Stimulated activated naive CD4-positive, alpha-beta T cell (primary cell): Measurements from ENCODE around the gene P2RX7.
"Not testable (repeated sequence)": the region's sequence is repeated elsewhere in the genome, so short reads cannot be mapped to it uniquely, and the experiment has no call there.

Experiments
- DNase-seq, 6 experiments: peaks; one replicate each; lab custom pipeline; 2025; lab: John Stamatoyannopoulos, UW

Gene P2RX7

GRCh38 chr12:121172145-121172544 is 39.5 kb downstream of the P2RX7 start:
- no peak for DNase-seq

DNA sequence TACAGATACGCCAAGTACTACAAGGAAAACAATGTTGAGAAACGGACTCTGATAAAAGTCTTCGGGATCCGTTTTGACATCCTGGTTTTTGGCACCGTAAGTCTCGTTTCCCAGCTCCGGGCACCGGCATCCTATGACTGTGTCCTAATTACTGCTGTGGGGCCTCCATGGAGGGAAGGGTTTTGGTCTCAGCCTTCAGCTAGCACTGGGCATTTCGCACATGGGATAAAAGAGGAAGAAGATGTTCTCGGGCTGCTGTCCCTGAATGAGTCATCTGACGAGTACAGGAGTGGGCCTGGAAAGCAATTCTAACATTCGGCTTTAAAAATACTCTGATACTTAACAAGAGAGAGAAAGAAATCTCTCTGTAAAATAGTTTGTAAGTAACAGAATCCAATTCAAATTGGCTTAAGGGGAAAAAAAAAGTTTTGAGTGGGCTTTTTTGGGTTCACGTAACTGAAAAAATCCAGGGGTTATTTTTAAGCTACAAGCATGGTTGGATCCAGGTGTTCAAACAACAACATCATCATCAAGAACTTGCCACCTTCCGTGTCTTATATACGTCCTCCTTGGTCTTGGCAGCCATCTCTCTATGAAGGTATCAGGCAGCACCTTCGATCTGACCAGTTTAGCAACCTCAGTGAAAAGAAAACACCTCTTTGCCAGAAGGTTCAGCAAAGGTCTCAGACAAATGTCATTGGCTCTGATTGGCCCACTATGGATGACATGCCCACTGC is 42.9 kb downstream of the P2RX7 start:
- DNase-seq = no peak

- no peak for DNase-seq
Measured at GRCh38 chr12:121176826-121177529, 44.3 kb downstream of the P2RX7 start.

DNA sequence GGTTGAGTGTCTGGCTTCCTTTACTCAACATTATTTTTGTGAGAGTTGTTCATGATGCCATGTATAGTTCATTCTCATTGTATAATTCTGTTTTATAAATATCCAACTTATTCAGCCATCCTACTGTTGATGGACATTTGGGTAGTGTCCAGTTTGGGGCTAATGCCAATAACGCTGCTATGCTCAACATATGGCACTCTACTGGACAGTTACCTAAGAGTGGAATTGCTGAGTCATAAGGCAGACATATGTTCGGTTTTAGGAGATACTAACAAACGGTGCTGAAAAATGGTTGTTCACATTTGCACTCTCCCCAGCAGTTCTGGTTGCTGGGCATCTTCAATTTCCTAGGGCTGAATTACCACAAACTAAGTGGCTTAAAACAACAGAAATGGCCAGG is 48.5 kb downstream of the P2RX7 start:
- DNase-seq = no peak

DNA sequence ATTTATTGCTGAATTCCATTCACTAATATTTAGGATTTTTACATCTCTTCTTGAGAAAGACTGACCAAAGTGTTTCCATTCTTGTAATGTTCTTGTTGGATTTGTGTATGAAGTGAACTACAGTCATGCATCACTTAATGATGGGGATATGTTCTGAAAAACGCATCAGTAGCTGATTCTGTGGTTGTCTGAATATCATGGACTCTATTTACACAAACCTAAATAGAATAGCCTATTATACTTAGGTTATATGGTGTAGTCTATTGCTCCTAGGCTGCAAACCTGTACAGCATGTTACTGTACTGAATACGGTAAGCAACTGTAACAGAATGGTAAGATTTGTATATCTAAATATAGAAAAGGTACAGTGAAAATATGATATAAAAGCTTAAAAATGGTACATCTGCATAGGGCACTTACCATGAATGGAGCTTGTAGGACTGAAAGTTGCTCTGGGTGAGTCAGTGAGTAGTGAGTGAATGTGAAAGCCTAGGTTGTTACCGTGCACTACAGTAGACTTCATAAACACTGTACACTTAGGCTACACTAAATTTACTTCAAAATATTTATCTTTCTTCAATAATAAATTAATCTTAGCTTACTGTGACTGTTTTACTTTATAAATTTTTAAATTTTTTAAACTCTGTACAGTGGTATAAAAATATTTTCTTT is 49.7 kb downstream of the P2RX7 start:
- DNase-seq = no peak

DNA sequence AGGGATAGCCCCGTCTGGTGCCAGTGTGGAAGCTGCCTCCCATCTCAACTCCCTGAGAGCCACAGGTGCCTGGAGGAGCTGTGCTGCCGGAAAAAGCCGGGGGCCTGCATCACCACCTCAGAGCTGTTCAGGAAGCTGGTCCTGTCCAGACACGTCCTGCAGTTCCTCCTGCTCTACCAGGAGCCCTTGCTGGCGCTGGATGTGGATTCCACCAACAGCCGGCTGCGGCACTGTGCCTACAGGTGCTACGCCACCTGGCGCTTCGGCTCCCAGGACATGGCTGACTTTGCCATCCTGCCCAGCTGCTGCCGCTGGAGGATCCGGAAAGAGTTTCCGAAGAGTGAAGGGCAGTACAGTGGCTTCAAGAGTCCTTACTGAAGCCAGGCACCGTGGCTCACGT is 51.7 kb downstream of the P2RX7 start:
- DNase-seq = no peak

DNA sequence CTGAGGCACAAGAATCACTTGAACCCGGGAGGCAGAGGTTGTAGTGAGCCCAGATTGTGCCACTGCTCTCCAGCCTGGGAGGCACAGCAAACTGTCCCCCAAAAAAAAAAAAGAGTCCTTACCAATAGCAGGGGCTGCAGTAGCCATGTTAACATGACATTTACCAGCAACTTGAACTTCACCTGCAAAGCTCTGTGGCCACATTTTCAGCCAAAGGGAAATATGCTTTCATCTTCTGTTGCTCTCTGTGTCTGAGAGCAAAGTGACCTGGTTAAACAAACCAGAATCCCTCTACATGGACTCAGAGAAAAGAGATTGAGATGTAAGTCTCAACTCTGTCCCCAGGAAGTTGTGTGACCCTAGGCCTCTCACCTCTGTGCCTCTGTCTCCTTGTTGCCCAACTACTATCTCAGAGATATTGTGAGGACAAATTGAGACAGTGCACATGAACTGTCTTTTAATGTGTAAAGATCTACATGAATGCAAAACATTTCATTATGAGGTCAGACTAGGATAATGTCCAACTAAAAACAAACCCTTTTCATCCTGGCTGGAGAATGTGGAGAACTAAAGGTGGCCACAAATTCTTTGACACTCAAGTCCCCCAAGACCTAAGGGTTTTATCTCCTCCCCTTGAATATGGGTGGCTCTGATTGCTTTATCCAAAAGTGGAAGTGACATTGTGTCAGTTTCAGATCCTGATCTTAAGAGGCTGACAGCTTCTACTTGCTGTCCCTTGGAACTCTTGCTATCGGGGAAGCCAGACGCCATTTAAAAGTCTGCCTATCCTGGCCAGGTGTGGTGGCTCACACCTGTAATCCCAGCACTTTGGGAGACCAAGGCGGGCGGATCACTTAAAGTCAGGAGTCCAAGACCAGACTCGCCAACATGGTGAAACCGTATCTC is 52.6 kb downstream of the P2RX7 start:
- no peak for DNase-seq

DNA sequence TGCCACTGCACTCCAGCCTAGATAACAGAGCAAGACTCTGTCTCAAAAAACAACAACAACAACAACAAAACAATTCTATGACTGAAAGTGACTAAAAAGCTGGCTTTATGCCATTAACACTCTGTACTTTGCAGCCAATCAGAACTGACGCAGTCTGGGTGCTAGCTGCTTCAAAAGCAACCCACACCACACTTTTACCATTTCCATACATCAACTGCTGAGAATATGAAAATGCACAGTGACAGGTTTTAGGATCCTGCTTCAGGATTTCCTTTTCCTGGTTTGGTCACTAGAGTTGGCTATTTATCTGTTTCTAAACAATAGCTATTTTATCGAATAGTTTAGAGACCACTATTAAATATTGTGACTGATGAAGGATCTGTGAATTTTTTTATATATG is 54.1 kb downstream of the P2RX7 start:
- DNase-seq = no peak

- DNase-seq = no peak
Measured at GRCh38 chr12:121187501-121187900, 54.8 kb downstream of the P2RX7 start.

GRCh38 chr12:121188227-121188626 is 55.6 kb downstream of the P2RX7 start:
- no peak for DNase-seq

- no peak for DNase-seq
Measured at GRCh38 chr12:121189131-121189530, 56.5 kb downstream of the P2RX7 start.

DNA sequence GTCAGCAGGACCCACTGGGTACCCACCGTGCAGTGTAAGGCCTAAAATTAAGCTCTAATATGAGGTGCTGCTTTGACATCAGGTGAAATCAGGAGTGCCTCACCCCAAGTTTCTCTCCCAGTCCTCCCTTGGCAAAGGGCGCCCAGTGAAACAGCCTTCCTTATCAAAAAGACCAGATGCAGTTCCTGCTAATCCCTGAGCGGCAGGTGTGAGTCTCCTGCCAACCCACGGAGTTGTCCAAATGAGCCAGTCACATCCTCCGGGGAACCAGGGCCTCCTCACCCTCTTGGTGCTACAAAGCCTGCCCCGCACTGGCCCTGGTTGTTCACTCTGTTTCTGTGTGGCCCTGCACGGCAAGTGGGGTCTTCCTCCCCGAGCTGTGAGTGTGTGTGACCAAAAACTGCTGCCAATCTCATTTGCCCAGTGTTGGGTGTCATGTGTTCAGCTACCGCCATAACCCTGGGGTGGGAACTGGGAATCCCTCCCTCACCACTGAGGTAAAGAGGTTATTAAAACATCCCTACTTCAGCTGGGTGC is 57.0 kb downstream of the P2RX7 start:
- no peak for DNase-seq

GRCh38 chr12:121190523-121191031 is 57.9 kb downstream of the P2RX7 start:
- no peak for DNase-seq

DNA sequence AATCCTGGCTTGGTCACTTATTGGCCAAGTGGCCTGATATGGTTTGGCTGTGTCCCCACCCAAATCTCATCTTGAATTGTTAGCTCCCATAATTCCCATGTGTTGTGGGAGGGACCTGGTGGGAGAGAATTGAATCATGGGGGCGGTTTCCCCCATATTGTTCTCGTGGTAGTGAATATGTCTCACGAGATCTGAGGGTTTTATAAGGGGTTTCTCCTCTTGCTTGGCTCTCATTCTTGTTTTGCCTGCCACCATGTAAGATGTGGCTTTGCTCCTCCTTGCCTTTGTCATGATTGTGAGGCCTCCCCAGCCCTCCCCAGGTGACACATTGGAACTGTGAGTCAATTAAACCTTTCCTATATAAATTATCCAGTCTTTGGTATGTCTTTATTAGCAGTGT is 58.5 kb downstream of the P2RX7 start:
- DNase-seq = no peak

DNA sequence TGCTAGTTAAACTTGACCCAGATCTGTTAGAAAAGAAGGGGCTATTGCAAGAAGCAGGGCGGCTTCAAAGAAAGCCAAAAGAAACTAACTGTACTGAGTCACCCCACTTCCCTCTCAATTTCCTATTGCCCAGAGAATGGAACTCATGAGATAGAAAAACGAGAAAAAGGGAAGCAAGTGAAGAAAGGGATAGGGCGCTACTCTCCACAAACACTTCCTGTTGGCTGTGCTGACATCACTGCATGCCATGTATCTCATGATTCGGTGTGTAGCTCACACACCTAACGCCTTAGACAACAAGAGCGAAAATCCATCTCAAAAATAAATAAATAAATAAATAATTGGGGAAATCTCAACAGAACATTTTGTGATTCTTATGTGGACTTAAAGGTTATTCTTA is 64.2 kb downstream of the P2RX7 start:
- DNase-seq = peak in 1 of 6 experiments; percentile 10

DNA sequence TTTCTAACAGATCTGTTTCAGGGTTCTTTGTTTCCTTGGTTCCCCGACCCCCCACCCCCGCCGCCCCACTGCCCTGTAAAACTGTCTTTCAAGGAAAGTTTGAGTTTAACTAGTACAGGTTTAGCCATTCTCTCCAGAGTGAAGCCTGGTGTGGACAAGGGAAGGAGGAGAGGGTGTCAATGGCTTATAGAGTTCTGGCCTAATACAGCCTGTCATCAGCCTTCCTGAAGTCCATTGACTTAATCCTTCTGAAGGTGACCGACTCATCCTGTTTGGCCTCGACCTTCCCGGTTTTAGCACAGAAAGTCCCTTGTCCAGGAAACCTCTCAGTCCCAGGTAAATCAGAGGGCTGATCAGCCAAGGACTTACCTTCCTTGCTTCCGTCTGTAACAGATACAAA is 66.3 kb downstream of the P2RX7 start:
- DNase-seq = no peak

DNA sequence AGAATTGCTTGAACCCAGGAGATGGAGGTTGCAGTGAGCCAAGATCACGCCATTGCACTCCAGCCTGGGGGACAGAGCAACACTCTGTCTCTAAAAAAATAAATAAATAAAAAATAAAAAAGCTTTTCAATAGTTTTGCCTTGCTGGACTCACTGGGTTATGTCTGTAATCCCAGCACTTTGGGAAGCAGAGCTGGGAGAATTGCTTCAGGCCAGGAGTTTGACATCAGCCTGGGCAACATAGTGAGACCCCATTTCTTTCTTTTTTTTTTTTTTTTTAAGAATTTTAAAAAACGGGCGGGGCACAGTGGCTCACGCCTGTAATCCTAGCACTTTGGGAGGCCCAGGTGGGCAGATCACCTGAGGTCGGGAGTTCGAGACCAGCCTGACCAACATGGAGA is 68.5 kb downstream of the P2RX7 start:
- DNase-seq = not testable (repeated sequence)

DNA sequence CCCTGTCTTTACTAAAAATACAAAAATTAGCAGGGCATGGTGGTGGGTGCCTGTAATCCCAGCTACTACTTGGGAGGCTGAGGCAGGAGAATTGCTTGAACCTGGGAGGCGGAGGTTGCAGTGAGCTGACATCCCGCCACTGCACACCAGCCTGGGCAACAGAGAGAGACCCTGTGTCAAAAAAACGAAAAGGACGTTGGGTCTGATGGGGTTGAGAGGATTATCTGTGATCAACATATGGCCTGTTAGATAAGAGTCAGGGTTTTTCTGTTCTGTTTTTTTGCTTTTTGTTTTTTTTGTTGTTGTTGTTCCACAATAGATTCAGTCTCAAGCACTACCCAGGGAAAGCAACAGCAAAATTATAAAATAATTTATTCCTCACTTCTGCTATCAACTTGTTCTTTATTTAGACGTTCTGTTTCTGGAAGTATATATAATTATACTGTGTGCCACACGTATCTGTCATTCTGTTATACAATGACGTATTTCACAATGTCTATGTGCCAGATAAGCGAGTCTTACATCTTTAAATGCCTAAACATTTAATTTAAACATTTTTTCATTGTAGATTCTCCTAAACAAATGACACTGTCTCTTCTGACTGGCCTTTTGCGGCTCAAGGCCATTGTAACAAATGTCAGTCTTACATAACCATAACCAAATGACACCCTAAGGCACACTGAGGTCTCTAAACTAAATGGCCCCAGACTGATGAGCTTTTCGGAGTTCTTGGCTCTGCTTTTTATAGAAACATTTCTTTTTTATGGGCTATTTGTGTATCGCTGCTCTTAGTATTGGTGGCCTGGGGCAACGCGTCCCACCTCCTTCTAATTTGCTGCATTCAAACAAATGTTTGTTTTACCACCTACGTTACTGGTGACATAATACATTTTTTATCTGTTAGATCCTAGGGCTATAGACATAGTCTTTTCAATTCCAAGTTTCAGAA is 70.0 kb downstream of the P2RX7 start:
- DNase-seq = no peak

DNA sequence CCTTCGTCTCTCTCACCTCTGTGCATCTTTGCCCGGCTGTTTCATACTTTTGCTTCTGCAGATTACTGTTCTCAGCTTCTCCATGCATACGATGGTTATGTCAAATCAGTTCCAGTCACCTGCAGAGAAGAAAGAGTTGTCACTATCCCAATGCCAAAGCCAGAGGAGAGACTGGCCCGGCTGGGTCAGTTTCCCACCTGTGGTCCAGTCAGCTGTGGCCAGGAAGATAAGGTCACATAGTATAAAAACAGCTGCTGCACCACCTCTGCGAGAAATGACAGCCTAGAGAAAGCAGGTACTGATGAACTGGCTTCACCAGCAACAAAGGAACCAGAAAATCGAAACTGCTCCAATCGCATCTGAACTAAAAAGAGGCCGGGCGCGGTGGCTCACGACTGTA is 70.8 kb downstream of the P2RX7 start:
- no peak for DNase-seq

- no peak for DNase-seq
Measured at GRCh38 chr12:121205491-121205890, 72.8 kb downstream of the P2RX7 start.
